Upper lobe of left lung (tissue), 6 donors: ENCODE data around the gene APLP1. TPM values are rescaled to one million over a fixed set of nuclear protein-coding genes. Genes with fewer than 3 reads are reported as not detected.

ENCODE experiments used
- ATAC-seq, 2 donors: fragments of 200-7000 bp; cut with Tn5 transposase; one replicate each; pipeline ENCODE4 v1.9.1; 2022; ENCODE audit warnings: mild to moderate bottlenecking in 2 of 2, moderate library complexity in 2 of 2; ENCODE audit not compliant: low FRiP score in 2 of 2
- DNase-seq, 2 donors: peaks; one replicate each; pipeline ENCODE4 v3.0.0-alpha.2; 2019 to 2020
- H3K27ac ChIP-seq, 4 donors: fragments of 200-600 bp; sonication (generic); one replicate each; pipeline ENCODE4 v1.5.1; 2016 to 2019
- H3K27me3 ChIP-seq, 4 donors: fragments of 200-600 bp; sonication (generic); one replicate each; pipeline ENCODE4 v1.5.1; 2017 to 2019
- H3K36me3 ChIP-seq, 4 donors: fragments of 200-600 bp; sonication (generic); one replicate each; pipeline ENCODE4 v1.5.1; 2016 to 2019
- H3K4me1 ChIP-seq, 4 donors: fragments of 200-600 bp; sonication (generic); one replicate each; pipeline ENCODE4 v1.5.1; 2018 to 2019
- H3K4me3 ChIP-seq, 4 donors: fragments of 200-600 bp; sonication (generic); one replicate each; pipeline ENCODE4 v1.5.1; 2017 to 2019; ENCODE audit warnings: mild to moderate bottlenecking in 2 of 4, moderate library complexity in 1 of 4
- H3K9me3 ChIP-seq, 4 donors: fragments of 200-600 bp; sonication (generic); one replicate each; pipeline ENCODE4 v1.5.1; 2018 to 2019
- CTCF ChIP-seq, 6 experiments: fragments of 450-650 bp in 4 of 6; fragments of 200-600 bp in 2 of 6; sonication (generic) in 2 of 6; IDR thresholded peaks; one replicate each; pipeline ENCODE4 v1.5.1; 2016 to 2019; ENCODE audit warnings: antibody characterized with exemption in 6 of 6
- EP300 ChIP-seq, 4 donors: sonication (generic); formaldehyde crosslinking; IDR thresholded peaks; one replicate each; pipeline ENCODE4 v1.5.1; 2017; ENCODE audit warnings: antibody characterized with exemption in 4 of 4, control low read depth in 2 of 4
- POLR2A ChIP-seq, 4 donors: fragments of 450-650 bp; IDR thresholded peaks; one replicate each; pipeline ENCODE4 v1.5.1; 2016 to 2017; ENCODE audit warnings: antibody characterized with exemption in 4 of 4, mild to moderate bottlenecking in 2 of 4
- POLR2AphosphoS5 ChIP-seq, 2 donors: sonication (generic); formaldehyde crosslinking; IDR thresholded peaks; one replicate each; pipeline ENCODE4 v1.5.1; 2017; ENCODE audit warnings: antibody characterized with exemption in 2 of 2
- WGBS, 2 donors: methylation state at CpG; one replicate each; pipeline ENCODE4 v1.1.5; 2017 to 2018; 5-methylcytosine and 5-hydroxymethylcytosine counted together
- total RNA-seq, 6 donors: library from RNA; depleted of rRNA in 4 of 6; stranded (reverse); fragments of >200 nt in 4 of 6; gene quantifications; one replicate each; pipeline versions ENCODE4 v1.1.0 to v1.2.1, GENCODE V29; 2016 to 2021
- donor health status: DM: no; HTN: no; CAD: no; lungs with moderate emphysema.
- donor health status: DM: no; HTN: yes; CAD: no; lungs with severe emphysema.

APLP1 gene
- total RNA-seq, 6 donors from 2014 or later = 1.5 to 22.8 (median 5.2) TPM; not detected in 1

DNA sequence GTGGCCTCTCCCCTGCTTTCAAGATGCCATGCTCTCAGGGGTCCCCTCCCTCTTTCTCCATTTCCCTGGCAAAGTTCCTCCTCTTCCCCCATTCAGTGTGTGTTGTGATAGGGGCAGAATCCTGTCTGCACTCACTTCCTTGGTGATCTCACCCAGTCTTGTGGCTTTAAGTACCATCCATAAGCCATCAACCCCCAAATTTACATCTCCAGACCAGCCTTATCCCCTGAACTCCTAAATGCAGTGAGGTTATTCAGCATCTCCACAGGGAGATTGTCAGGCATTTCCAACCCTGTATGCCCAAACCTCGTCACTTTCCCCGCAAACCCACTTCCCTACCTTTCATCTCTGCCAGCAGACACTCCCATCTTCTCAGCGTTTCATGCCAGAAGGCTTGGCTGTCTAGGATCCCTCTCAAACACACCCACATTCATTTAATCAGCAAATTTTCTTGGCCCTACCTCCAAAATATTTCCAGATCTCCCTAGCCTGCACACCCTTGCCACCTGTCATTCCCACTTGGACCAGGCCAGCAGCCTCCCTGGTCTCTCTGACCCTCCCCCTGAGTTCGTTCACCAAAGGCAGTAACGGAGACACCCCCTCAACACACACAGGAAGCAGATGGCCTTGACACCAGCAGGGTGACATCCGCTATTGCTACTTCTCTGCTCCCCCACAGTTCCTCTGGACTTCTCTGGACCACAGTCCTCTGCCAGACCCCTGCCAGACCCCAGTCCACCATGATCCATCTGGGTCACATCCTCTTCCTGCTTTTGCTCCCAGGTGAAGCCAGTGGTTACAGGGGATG lies 33.7 kb downstream of the APLP1 start, which contains the start of gene HCST:
HCST (plus strand) TSS at position 676 of the 808 bp plus-strand sequence; CDS start at position 741, 65 bp downstream.
- H3K36me3 ChIP-seq = peaks cover 0 to 6% (median 2%) of the 10 kb centered on the region in 4 donors
- DNase-seq (no peak), ATAC-seq (no peak)
- TF ChIP-seq EP300 (IDR thresholded peaks at IDR 0.05) (no peak), POLR2A (IDR thresholded peaks at IDR 0.05) (no peak), CTCF (IDR thresholded peaks at IDR 0.05) (no peak)
- H3K27ac ChIP-seq = peak within 1 kb of the TSS; percentile 81 to 93 (median 92)
- 22 to 23% methylated on average over 6 of the region's 6 CpGs for WGBS, 2 donors
- no peaks in the 10 kb centered on the region for H3K27me3 ChIP-seq
- peak within 1 kb of the TSS in 3 of 4 donors; percentile 21 to 62 (median 33) for H3K4me3 ChIP-seq
- H3K4me1 ChIP-seq = peaks cover 26 to 56% (median 41%) of the 10 kb centered on the region in 4 donors
- H3K9me3 ChIP-seq = no peaks in the 10 kb centered on the region

DNA sequence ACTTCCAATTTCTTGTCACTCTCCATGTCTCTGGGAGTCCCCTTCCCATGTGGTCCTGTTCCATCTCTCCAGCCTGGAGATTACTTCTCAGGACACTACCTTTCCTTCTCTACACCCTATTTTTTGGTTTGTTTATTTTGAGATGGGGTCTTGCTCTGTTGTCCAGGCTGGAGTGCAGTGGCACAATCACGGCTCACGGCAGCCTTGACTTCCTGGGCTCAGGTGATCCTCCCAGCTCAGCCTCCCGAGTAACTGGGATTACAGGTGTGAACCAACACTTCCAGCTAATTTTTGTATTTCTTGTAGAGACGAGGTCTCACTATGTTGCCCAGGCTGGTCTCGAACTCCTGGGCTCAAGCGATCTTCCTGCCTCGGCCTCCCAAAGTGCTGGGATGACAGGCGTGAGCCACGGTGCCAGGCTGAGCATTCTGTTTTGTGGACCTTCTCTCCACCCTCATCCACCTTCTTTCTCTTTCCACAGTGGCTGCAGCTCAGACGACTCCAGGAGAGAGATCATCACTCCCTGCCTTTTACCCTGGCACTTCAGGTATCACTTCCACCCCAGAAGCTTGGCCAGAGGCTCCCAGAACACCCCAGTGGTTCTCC lies 34.6 kb downstream of the APLP1 start:
- Histone ChIP-seq H3K4me3 (peak overlapping the region in 3 of 4 donors; percentile 21 to 62 (median 33)), H3K4me1 (peaks cover 20 to 47% (median 35%) of the 10 kb centered on the region in 4 donors), H3K9me3 (no peaks in the 10 kb centered on the region), H3K27ac (peak overlapping the region; percentile 81 to 93 (median 92)), H3K36me3 (no peaks in the 10 kb centered on the region), H3K27me3 (no peaks in the 10 kb centered on the region)
- DNase-seq (no peak), ATAC-seq (no peak)
- 57 to 64% methylated on average over 10 of the region's 10 CpGs for WGBS, 2 donors
- no peak for TF ChIP-seq CTCF (IDR thresholded peaks at IDR 0.05)
- no peak for TF ChIP-seq POLR2AphosphoS5 (IDR thresholded peaks at IDR 0.05)
- TF ChIP-seq EP300 (IDR thresholded peaks at IDR 0.05) = no peak
- TF ChIP-seq POLR2A (IDR thresholded peaks at IDR 0.05) = no peak

GRCh38 chr19:35903550-35904179 lies 35.3 kb downstream of the APLP1 start:
- WGBS, 2 donors = 3% methylated on average over 24 of the region's 24 CpGs; no CpG with 5 or more reads in 1 of the 2 donors
- peak; percentile 93 to 94 for DNase-seq
- H3K27ac ChIP-seq = peak overlapping the region; percentile 81 to 93 (median 92)
- no peaks in the 10 kb centered on the region for H3K36me3 ChIP-seq
- H3K9me3 ChIP-seq = no peaks in the 10 kb centered on the region
- peak overlapping the region in 3 of 4 donors; percentile 21 to 62 (median 33) for H3K4me3 ChIP-seq
- TF ChIP-seq POLR2A (IDR thresholded peaks at IDR 0.05) (peak in 2 of 4 donors; percentile 40 to 75), POLR2AphosphoS5 (IDR thresholded peaks at IDR 0.05) (peak; percentile 59 to 81), EP300 (IDR thresholded peaks at IDR 0.05) (peak in 2 of 4 donors; percentile 26 to 64), CTCF (IDR thresholded peaks at IDR 0.05) (no peak)
- H3K27me3 ChIP-seq = no peaks in the 10 kb centered on the region
- peak; percentile 53 to 65 for ATAC-seq
- peaks cover 16 to 40% (median 30%) of the 10 kb centered on the region in 4 donors for H3K4me1 ChIP-seq

GRCh38 chr19:35904311-35905068 lies 36.1 kb downstream of the APLP1 start:
- no peaks in the 10 kb centered on the region for H3K27me3 ChIP-seq
- no peak for ATAC-seq
- WGBS, 2 donors = 72 to 82% methylated on average over 10 of the region's 10 CpGs
- H3K9me3 ChIP-seq = no peaks in the 10 kb centered on the region
- TF ChIP-seq POLR2A (IDR thresholded peaks at IDR 0.05) (peak in 1 of 4 donors; percentile 33), EP300 (IDR thresholded peaks at IDR 0.05) (no peak), POLR2AphosphoS5 (IDR thresholded peaks at IDR 0.05) (no peak), CTCF (IDR thresholded peaks at IDR 0.05) (no peak)
- peak overlapping the region; percentile 81 to 93 (median 92) for H3K27ac ChIP-seq
- H3K36me3 ChIP-seq = no peaks in the 10 kb centered on the region
- H3K4me1 ChIP-seq = peaks cover 16 to 40% (median 30%) of the 10 kb centered on the region in 4 donors
- DNase-seq = no peak
- H3K4me3 ChIP-seq = no peak overlapping the region
